ENCODE results near the gene MTHFD1L. TPM values are rescaled to one million over a fixed set of nuclear protein-coding genes. Genes with fewer than 3 reads are reported as not detected.

MTHFD1L gene
- total RNA-seq, 1 donor from 2014 or later = 3.1 TPM

- DNase-seq = no peak
- TF ChIP-seq, protein P1, sequence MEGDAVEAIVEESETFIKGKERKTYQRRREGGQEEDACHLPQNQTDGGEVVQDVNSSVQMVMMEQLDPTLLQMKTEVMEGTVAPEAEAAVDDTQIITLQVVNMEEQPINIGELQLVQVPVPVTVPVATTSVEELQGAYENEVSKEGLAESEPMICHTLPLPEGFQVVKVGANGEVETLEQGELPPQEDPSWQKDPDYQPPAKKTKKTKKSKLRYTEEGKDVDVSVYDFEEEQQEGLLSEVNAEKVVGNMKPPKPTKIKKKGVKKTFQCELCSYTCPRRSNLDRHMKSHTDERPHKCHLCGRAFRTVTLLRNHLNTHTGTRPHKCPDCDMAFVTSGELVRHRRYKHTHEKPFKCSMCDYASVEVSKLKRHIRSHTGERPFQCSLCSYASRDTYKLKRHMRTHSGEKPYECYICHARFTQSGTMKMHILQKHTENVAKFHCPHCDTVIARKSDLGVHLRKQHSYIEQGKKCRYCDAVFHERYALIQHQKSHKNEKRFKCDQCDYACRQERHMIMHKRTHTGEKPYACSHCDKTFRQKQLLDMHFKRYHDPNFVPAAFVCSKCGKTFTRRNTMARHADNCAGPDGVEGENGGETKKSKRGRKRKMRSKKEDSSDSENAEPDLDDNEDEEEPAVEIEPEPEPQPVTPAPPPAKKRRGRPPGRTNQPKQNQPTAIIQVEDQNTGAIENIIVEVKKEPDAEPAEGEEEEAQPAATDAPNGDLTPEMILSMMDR (IDR thresholded peaks at IDR 0.05; ENCODE audit: borderline replicate concordance) = no peak
These were observed 235.8 kb downstream of the MTHFD1L start for GRCh38 chr6:151101161-151101815.

GRCh38 chr6:151101816-151102694, 236.6 kb downstream of the MTHFD1L start:
- no peak for DNase-seq
- intact Hi-C loops (cut with micrococcal nuclease) = no loop called here
- Histone ChIP-seq H3K4me1 (peaks cover 10% of the 10 kb centered on the region), H3K4me3 (no peak overlapping the region), H3K36me3 (no peaks in the 10 kb centered on the region), H3K27me3 (ENCODE audit: low read depth) (no peaks in the 10 kb centered on the region), H3K27ac (replicated peaks) (peak overlapping the region; percentile 53), H3K9me3 (replicated peaks) (no peaks in the 10 kb centered on the region)
- TF ChIP-seq, protein P1 (IDR thresholded peaks at IDR 0.05; ENCODE audit: borderline replicate concordance) = no peak

More at GRCh38 chr6:151101161-151101815, 235.8 kb downstream of the MTHFD1L start:
- no peaks in the 10 kb centered on the region for H3K27me3 ChIP-seq (ENCODE audit: low read depth)
- peaks cover 10% of the 10 kb centered on the region for H3K4me1 ChIP-seq
- intact Hi-C loops (cut with micrococcal nuclease) = no loop called here
- no peak overlapping the region for H3K4me3 ChIP-seq
- H3K27ac ChIP-seq (replicated peaks) = peak overlapping the region; percentile 53
- H3K36me3 ChIP-seq = no peaks in the 10 kb centered on the region
- no peaks in the 10 kb centered on the region for H3K9me3 ChIP-seq (replicated peaks)

- Histone ChIP-seq H3K36me3 (no peaks in the 10 kb centered on the region), H3K4me3 (no peak overlapping the region), H3K9me3 (replicated peaks) (no peaks in the 10 kb centered on the region), H3K4me1 (peaks cover 10% of the 10 kb centered on the region), H3K27ac (replicated peaks) (no peak overlapping the region), H3K27me3 (ENCODE audit: low read depth) (no peaks in the 10 kb centered on the region)
- intact Hi-C loops (cut with micrococcal nuclease) = no loop called here
- no peak for DNase-seq
- TF ChIP-seq, protein P1 (IDR thresholded peaks at IDR 0.05; ENCODE audit: borderline replicate concordance) = no peak
These were observed 237.8 kb downstream of the MTHFD1L start for GRCh38 chr6:151103266-151103665.

- no peak overlapping the region for H3K27ac ChIP-seq (replicated peaks)
- DNase-seq = no peak
- H3K9me3 ChIP-seq (replicated peaks) = no peaks in the 10 kb centered on the region
- no peaks in the 10 kb centered on the region for H3K36me3 ChIP-seq
- no peaks in the 10 kb centered on the region for H3K4me1 ChIP-seq
- no peak overlapping the region for H3K4me3 ChIP-seq
- TF ChIP-seq, protein P1 (IDR thresholded peaks at IDR 0.05; ENCODE audit: borderline replicate concordance) = no peak
- H3K27me3 ChIP-seq (ENCODE audit: low read depth) = no peaks in the 10 kb centered on the region
- intact Hi-C loops (cut with micrococcal nuclease) = no loop called here
These were observed 242.5 kb downstream of the MTHFD1L start for GRCh38 chr6:151107897-151108427.

GRCh38 chr6:151108548-151108947, 243.0 kb downstream of the MTHFD1L start:
- H3K9me3 ChIP-seq (replicated peaks) = no peaks in the 10 kb centered on the region
- DNase-seq = no peak
- no peaks in the 10 kb centered on the region for H3K4me1 ChIP-seq
- no peaks in the 10 kb centered on the region for H3K27me3 ChIP-seq (ENCODE audit: low read depth)
- no peak overlapping the region for H3K27ac ChIP-seq (replicated peaks)
- intact Hi-C loops (cut with micrococcal nuclease) = no loop called here
- no peaks in the 10 kb centered on the region for H3K36me3 ChIP-seq
- H3K4me3 ChIP-seq = no peak overlapping the region
- TF ChIP-seq, protein P1 (IDR thresholded peaks at IDR 0.05; ENCODE audit: borderline replicate concordance) = no peak
